ENCODE data around the gene OSTF1.

- TF ChIP-seq POLR2A (IDR thresholded peaks at IDR 0.05; ENCODE audit: low read length): no peak
- TF ChIP-seq GATA1 (IDR thresholded peaks at IDR 0.05; ENCODE audit: low read depth, low read length): no peak
Measured at GRCh38 chr9:75089373-75089766, 1.1 kb downstream of the OSTF1 start.

Data from erythroblast (primary cell).